Measurements from ENCODE around the gene INS.

Gene INS

DNA sequence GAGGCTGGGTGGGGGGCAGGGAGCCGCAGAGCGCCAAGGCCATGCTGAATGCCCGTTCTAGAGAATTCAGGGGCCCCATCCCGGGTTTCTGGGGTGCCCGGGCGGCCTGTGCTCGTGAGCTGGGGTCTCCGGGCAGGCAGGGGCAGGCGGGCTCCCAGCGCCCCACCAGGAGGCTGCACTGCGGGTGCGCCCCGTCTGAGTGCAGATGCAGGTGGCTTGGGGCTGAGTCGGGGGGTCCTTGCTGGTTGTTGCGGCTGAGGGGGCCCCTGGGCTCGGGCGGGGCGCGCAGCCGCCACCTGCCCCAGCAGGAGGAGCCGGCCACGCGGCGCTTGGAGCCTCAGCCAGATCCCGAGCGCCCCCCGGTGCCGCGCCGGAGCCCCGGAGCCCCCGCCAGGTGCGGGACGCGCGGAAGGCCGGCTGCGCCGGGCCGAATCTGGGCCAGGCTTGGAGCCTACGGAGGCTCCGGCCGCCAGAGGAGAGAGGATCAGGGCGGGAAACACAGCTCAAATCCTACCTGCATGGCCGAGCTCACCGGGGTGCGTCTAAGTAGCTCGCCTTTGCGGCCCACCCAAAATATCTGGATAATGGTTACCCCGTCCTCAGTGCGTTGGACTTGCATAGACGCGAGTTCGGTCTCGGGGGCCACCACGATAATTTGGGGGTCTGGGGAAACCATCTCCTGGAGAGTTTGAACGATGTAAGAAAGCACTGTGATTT, 21.2 kb downstream of the INS start:
- H2AFZ ChIP-seq (ENCODE audit: low read depth): no peak overlapping the region
- no peak overlapping the region for H3K9ac ChIP-seq
- no peak overlapping the region for H3K4me2 ChIP-seq
- no peaks in the 10 kb centered on the region for H3K36me3 ChIP-seq (ENCODE audit: insufficient read depth)
- TF ChIP-seq, protein P1, sequence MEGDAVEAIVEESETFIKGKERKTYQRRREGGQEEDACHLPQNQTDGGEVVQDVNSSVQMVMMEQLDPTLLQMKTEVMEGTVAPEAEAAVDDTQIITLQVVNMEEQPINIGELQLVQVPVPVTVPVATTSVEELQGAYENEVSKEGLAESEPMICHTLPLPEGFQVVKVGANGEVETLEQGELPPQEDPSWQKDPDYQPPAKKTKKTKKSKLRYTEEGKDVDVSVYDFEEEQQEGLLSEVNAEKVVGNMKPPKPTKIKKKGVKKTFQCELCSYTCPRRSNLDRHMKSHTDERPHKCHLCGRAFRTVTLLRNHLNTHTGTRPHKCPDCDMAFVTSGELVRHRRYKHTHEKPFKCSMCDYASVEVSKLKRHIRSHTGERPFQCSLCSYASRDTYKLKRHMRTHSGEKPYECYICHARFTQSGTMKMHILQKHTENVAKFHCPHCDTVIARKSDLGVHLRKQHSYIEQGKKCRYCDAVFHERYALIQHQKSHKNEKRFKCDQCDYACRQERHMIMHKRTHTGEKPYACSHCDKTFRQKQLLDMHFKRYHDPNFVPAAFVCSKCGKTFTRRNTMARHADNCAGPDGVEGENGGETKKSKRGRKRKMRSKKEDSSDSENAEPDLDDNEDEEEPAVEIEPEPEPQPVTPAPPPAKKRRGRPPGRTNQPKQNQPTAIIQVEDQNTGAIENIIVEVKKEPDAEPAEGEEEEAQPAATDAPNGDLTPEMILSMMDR (conservative IDR thresholded peaks at IDR 0.05; ENCODE audit: low read depth, low read length): no peak
- peaks cover 70% of the 10 kb centered on the region for H3K27me3 ChIP-seq (ENCODE audit: insufficient read depth, low read depth)
- no peaks in the 10 kb centered on the region for H4K20me1 ChIP-seq (ENCODE audit: insufficient read depth)
- H3K4me3 ChIP-seq (IDR thresholded peaks at IDR 0.05; ENCODE audit: insufficient read depth, low read depth, low read length): no peak overlapping the region
- no peak overlapping the region for H3K27ac ChIP-seq
- no peaks in the 10 kb centered on the region for H3K79me2 ChIP-seq (ENCODE audit: insufficient read depth, low read depth)
- H3K4me1 ChIP-seq (ENCODE audit: low read depth, poor library complexity, severe bottlenecking): no peaks in the 10 kb centered on the region

DNA sequence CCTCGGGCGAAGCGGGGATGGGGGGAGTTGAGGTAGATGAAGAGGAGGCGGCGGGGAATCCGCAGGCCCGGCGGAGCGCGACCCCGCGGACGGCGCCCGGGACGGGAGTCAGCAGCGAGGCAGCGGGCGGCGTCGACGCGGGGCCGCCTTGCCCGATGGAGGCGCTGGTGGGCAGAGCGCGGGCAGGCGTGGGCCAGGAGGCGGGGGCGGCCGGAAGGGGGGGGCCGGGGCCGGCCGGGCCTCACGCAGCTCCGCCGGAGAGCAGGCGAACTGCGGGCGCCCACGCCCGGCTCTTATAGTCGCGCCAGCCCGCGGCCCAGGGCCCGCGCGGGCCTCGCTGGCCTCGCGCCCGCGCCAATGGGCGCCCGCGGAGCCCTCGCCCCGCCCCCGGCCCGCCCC, 21.9 kb downstream of the INS start, which contains the start of gene IGF2:
Gene IGF2 (minus strand): TSS at position 267 of the 399 bp plus-strand sequence. CDS start 3,866 bp downstream, outside the sequence.
- H3K4me2 ChIP-seq: no peak within 1 kb of the TSS
- peaks cover 70% of the 10 kb centered on the region for H3K27me3 ChIP-seq (ENCODE audit: insufficient read depth, low read depth)
- H3K4me3 ChIP-seq (IDR thresholded peaks at IDR 0.05; ENCODE audit: insufficient read depth, low read depth, low read length): no peak within 1 kb of the TSS

DNA sequence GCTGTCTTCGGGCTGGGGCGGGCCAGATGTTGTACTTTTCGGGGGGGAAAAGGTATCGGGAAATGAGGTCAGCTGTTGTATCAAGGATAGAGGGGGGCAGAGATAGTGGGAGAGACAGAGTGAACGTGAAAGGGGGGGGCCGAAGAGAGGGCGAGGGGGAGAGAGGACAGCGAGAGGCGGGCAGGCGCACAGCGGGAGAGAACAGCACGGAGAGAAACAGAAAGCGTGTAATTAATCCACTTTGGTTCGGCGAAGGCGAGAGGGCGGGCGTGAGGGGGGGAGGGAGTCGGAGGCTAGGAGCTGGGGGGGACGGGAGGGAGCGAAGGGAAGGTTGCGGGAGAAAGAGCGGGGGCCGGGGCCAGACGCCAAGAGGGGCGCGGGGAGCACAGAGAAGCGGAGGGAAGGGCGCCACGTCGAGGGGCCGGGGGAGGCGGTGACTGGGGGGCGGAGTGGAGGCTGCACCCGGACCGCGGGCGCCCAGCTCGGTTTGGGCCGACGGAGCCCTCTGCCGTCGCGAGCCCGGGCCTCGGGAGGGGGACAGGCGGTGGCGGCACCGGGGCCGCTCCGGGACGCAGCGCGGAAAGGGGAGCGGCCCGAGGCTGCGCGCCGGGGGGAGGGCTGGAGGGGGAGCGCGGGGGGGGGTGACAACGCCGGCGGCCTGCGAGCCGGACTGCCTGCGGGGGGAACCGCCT, 22.4 kb downstream of the INS start:
- Histone ChIP-seq H3K36me3 (ENCODE audit: insufficient read depth) (no peaks in the 10 kb centered on the region), H3K27ac (no peak overlapping the region), H2AFZ (ENCODE audit: low read depth) (no peak overlapping the region), H3K4me1 (ENCODE audit: low read depth, poor library complexity, severe bottlenecking) (no peaks in the 10 kb centered on the region), H3K4me3 (IDR thresholded peaks at IDR 0.05; ENCODE audit: insufficient read depth, low read depth, low read length) (no peak overlapping the region), H3K79me2 (ENCODE audit: insufficient read depth, low read depth) (no peaks in the 10 kb centered on the region), H3K27me3 (ENCODE audit: insufficient read depth, low read depth) (peaks cover 70% of the 10 kb centered on the region), H4K20me1 (ENCODE audit: insufficient read depth) (no peaks in the 10 kb centered on the region), H3K9ac (no peak overlapping the region), H3K4me2 (no peak overlapping the region)
- TF ChIP-seq, protein P1 (conservative IDR thresholded peaks at IDR 0.05; ENCODE audit: low read depth, low read length): no peak

More for the DNA sequence above, 21.9 kb downstream of the INS start, which contains the start of gene IGF2:
- H3K9ac ChIP-seq: no peak within 1 kb of the TSS
- H2AFZ ChIP-seq (ENCODE audit: low read depth): no peak within 1 kb of the TSS
- H4K20me1 ChIP-seq (ENCODE audit: insufficient read depth): no peaks in the 10 kb centered on the region
- no peaks in the 10 kb centered on the region for H3K4me1 ChIP-seq (ENCODE audit: low read depth, poor library complexity, severe bottlenecking)
- no peaks in the 10 kb centered on the region for H3K79me2 ChIP-seq (ENCODE audit: insufficient read depth, low read depth)
- no peak within 1 kb of the TSS for H3K27ac ChIP-seq
- no peaks in the 10 kb centered on the region for H3K36me3 ChIP-seq (ENCODE audit: insufficient read depth)
- TF ChIP-seq, protein P1 (conservative IDR thresholded peaks at IDR 0.05; ENCODE audit: low read depth, low read length): no peak

DNA sequence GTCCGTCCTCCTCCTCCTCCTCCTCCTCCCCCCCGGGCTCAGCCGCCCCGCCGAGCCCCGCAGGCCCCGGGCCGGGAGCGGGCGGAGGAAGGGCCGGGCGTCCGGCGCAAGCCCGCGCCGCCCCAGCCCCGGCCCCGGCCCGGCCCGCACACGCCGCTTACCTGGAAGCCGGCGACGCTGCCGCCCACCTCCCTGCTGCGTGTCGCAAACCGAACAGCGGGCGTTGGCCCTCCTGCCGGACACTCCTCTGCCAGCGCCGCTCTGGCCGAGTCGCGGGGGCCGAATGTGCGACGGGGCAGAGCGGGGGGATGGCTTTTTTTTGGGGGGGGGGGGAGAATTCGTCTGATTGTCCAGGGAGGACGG, 23.0 kb downstream of the INS start:
- H2AFZ ChIP-seq (ENCODE audit: low read depth): no peak overlapping the region
- H3K4me3 ChIP-seq (IDR thresholded peaks at IDR 0.05; ENCODE audit: insufficient read depth, low read depth, low read length): no peak overlapping the region
- H3K9ac ChIP-seq: no peak overlapping the region
- H3K79me2 ChIP-seq (ENCODE audit: insufficient read depth, low read depth): no peaks in the 10 kb centered on the region
- H3K27me3 ChIP-seq (ENCODE audit: insufficient read depth, low read depth): peaks cover 72% of the 10 kb centered on the region
- TF ChIP-seq, protein P1 (conservative IDR thresholded peaks at IDR 0.05; ENCODE audit: low read depth, low read length): no peak
- H4K20me1 ChIP-seq (ENCODE audit: insufficient read depth): no peaks in the 10 kb centered on the region
- H3K4me1 ChIP-seq (ENCODE audit: low read depth, poor library complexity, severe bottlenecking): no peaks in the 10 kb centered on the region
- H3K27ac ChIP-seq: no peak overlapping the region
- no peaks in the 10 kb centered on the region for H3K36me3 ChIP-seq (ENCODE audit: insufficient read depth)
- H3K4me2 ChIP-seq: no peak overlapping the region

All from KMS-11 (cell line).